ENCODE data around the gene TBL1XR1. TPM values are rescaled to one million over a fixed set of nuclear protein-coding genes. Genes with fewer than 3 reads are reported as not detected.
"Not testable (repeated sequence)": the region's sequence is repeated elsewhere in the genome, so short reads cannot be mapped to it uniquely, and the experiment has no call there.

TBL1XR1 gene
- total RNA-seq, 1 donor from 2014 or later, result 243 TPM

DNA sequence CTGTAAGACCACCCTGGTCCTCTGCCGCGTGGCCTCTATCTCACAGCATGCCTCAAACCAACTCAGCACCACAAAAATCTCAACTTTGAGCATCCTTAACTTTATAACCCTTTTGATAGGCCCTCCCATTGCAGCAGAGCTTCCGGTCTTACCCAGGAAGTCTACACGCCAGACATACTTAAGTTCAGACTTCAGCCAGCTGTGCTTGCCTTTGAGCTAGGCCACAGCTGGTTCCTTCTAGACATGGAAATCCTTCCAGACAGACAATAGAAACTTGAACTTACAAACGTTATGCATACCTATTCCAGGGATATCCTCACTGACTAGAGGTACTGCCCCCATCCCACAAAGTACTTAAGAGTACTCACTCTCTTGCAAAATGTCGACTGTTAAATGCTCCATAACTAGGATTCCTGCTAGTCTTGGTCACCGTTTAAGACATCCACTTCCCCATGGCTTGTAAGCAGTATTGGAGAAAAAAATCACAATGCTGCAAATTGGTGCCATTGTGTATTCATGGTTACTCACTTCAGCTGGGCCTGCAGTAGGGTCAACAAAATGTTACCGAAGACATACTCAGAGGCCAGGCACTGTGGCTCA is 183.5 kb downstream of the TBL1XR1 start:
- peaks cover 23% of the 10 kb centered on the region for H3K36me3 Mint-ChIP-seq
- H3K27ac Mint-ChIP-seq, result no peak overlapping the region
- no peaks in the 10 kb centered on the region for H3K4me1 Mint-ChIP-seq
- no peak for DNase-seq (ENCODE audit: low spot score in 2 of 2, unreplicated experiment in 2 of 2)
- no peak overlapping the region for H3K4me3 Mint-ChIP-seq
- no peaks in the 10 kb centered on the region for H3K9me3 Mint-ChIP-seq
- TF ChIP-seq, protein P1, sequence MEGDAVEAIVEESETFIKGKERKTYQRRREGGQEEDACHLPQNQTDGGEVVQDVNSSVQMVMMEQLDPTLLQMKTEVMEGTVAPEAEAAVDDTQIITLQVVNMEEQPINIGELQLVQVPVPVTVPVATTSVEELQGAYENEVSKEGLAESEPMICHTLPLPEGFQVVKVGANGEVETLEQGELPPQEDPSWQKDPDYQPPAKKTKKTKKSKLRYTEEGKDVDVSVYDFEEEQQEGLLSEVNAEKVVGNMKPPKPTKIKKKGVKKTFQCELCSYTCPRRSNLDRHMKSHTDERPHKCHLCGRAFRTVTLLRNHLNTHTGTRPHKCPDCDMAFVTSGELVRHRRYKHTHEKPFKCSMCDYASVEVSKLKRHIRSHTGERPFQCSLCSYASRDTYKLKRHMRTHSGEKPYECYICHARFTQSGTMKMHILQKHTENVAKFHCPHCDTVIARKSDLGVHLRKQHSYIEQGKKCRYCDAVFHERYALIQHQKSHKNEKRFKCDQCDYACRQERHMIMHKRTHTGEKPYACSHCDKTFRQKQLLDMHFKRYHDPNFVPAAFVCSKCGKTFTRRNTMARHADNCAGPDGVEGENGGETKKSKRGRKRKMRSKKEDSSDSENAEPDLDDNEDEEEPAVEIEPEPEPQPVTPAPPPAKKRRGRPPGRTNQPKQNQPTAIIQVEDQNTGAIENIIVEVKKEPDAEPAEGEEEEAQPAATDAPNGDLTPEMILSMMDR (IDR thresholded peaks at IDR 0.05; ENCODE audit: unreplicated experiment), result no peak
- H3K27me3 Mint-ChIP-seq (ENCODE audit: low read depth), result no peaks in the 10 kb centered on the region

DNA sequence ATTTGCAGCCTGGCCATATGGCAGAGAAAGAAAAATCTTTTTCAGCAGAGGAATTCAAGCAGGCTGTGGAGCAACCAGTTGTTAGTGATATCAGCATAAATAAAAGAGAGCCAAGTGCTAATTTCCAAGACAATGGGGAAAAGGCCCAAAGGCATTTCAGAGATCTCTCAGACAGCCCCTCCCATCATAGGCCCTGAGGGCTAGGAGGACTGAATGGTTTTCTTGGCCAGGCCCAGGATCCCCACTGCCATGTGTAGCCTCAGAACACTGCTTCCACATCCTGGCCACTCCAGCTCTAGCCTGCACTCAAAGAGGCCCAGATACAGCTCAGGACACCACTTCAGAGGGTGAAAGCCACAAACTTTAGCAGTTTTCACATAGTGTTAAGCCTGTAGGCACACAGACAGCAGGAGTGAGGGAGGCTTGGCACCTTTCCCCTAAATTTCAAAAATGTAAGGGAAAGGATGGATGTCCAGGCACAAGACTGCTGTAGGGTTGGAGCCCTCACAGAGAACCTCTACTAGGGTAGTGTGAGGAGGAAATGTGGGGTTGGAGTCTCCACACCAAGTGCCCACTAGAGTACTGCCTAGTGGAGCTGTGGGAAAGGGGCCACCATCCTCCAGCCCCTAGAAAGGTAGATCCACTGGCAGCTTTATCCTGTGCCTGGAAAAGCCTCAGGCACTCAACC is 191.4 kb downstream of the TBL1XR1 start:
- Mint-ChIP-seq H3K27me3 (ENCODE audit: low read depth) (no peaks in the 10 kb centered on the region), H3K4me3 (no peak overlapping the region), H3K27ac (no peak overlapping the region), H3K9me3 (peaks cover 30% of the 10 kb centered on the region), H3K4me1 (no peaks in the 10 kb centered on the region), H3K36me3 (peaks cover 28% of the 10 kb centered on the region)
- TF ChIP-seq, protein P1 (IDR thresholded peaks at IDR 0.05; ENCODE audit: unreplicated experiment), result no peak
- DNase-seq (ENCODE audit: low spot score in 2 of 2, unreplicated experiment in 2 of 2), result no peak

DNA sequence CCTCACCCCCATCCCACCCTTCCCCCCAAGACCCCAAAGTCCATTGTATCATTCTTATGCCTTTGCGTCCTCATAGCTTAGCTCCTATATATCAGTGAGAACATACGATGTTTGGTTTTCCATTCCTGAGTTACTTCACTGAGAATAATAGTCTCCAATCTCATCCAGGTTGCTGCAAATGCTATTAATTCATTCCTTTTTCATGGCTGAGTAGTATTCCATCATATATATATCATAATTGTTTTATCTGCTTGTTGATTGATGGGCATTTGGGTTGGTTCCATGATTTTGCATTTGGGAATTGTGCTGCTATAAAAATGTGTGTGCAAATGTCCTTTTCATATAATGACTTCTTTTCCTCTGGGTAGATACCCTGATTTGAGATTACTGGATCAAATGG is 197.1 kb downstream of the TBL1XR1 start:
- peaks cover 21% of the 10 kb centered on the region for H3K9me3 Mint-ChIP-seq
- H3K27me3 Mint-ChIP-seq (ENCODE audit: low read depth); H3K4me3 Mint-ChIP-seq; H3K4me1 Mint-ChIP-seq; DNase-seq (ENCODE audit: low spot score in 2 of 2, unreplicated experiment in 2 of 2); H3K27ac Mint-ChIP-seq: not testable (repeated sequence)
- peaks cover 11% of the 10 kb centered on the region for H3K36me3 Mint-ChIP-seq

DNA sequence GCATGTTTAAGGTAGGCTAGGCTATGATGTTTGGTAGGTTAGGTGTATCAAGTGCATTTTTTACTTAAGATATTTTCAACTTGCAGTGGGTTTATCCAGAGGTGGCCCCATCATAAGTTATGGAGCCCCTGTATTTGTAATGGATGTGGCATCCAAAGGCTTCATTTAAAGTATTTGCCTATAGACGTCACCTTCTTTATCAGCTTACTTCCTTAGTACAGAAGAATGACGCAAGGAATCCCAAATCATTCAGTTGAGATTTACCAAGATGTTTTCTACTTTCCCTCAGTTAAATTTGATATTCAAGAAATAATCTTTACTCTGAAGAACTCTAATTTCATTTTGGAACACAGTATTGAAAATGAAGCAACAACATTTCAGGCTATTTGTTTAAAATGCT is 201.3 kb downstream of the TBL1XR1 start:
- Mint-ChIP-seq H3K27ac (no peak overlapping the region), H3K27me3 (ENCODE audit: low read depth) (no peaks in the 10 kb centered on the region), H3K36me3 (peaks cover 15% of the 10 kb centered on the region), H3K9me3 (peaks cover 25% of the 10 kb centered on the region), H3K4me1 (no peaks in the 10 kb centered on the region), H3K4me3 (no peak overlapping the region)
- TF ChIP-seq, protein P1 (IDR thresholded peaks at IDR 0.05; ENCODE audit: unreplicated experiment), result no peak
- DNase-seq (ENCODE audit: low spot score in 2 of 2, unreplicated experiment in 2 of 2), result no peak

DNA sequence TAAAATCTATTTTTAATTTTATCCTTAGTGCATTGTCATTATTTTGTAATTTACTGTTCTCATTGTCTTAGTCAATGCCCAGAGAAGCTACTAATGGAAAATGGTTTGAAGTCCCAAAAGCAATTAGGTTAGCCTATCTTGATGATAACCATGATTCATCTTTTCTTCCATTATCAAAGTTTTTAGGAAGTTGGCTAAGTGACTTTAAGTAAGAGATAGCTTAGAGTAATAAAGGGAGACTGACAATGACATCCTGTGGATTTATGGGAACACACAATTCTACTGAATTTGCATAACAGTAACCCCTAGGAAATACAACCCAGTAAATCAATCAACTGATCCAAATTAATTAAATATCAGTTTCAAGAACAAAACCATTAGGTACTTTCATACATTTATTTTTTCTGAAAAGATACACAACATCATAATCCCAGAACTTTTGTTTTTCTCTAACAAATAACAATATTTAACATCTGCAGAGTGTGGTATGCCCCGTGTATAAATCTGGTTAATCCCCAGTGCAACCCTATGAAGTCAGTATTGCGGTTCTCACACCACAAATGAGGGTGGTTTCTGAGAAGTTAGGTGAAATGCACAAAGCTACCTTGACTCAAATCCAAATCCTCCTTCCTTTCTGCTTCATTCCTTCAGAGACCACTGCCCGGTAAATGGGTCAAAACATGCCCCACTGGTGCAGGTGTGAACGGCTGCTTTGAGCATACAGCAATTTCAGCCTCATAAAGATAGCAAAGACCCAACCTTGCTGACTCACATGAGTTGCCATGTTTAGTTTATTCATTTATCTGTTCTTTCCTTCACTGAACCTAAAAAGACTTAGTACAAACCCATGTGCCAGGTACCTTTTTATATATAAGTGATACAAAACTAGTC is 202.1 kb downstream of the TBL1XR1 start:
- no peak overlapping the region for H3K4me3 Mint-ChIP-seq
- TF ChIP-seq, protein P1 (IDR thresholded peaks at IDR 0.05; ENCODE audit: unreplicated experiment), result no peak
- peaks cover 9% of the 10 kb centered on the region for H3K36me3 Mint-ChIP-seq
- no peak overlapping the region for H3K27ac Mint-ChIP-seq
- DNase-seq (ENCODE audit: low spot score in 2 of 2, unreplicated experiment in 2 of 2), result no peak
- peaks cover 17% of the 10 kb centered on the region for H3K9me3 Mint-ChIP-seq
- no peaks in the 10 kb centered on the region for H3K27me3 Mint-ChIP-seq (ENCODE audit: low read depth)
- peaks cover 2% of the 10 kb centered on the region for H3K4me1 Mint-ChIP-seq

DNA sequence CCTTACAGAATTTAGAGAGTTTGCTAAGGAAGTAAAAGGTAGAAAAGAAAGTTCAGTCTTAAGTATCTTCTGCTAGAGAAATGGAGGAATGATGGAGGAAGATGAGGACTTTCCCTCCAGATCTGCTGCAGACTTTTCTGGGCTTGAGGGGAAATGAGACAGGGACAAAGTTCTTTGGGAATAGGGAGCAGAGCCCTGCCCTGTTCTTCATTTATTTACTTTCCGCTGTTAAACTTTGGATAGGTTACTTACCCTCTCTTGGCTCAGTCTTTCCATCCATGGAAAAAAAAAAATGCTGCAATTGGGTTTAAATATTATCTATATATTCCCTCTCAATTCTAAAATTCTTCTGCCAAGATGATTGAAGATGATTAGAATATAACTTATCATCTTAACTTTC is 202.9 kb downstream of the TBL1XR1 start:
- Mint-ChIP-seq H3K27ac (no peak overlapping the region), H3K4me3 (no peak overlapping the region), H3K9me3 (peaks cover 13% of the 10 kb centered on the region), H3K27me3 (ENCODE audit: low read depth) (no peaks in the 10 kb centered on the region), H3K4me1 (peaks cover 5% of the 10 kb centered on the region), H3K36me3 (peaks cover 8% of the 10 kb centered on the region)
- TF ChIP-seq, protein P1 (IDR thresholded peaks at IDR 0.05; ENCODE audit: unreplicated experiment), result no peak
- no peak for DNase-seq (ENCODE audit: low spot score in 2 of 2, unreplicated experiment in 2 of 2)

Data from mesothelial cell of epicardium (in vitro differentiated cells).